GM11168 (cell line): ENCODE measurements around the gene MICU1.
"Not testable (repeated sequence)": the region's sequence is repeated elsewhere in the genome, so short reads cannot be mapped to it uniquely, and the experiment has no call there.

Experiments used
- in situ Hi-C: fragments of 300-500 bp; cut with MboI; formaldehyde crosslinking; loops from one replicate; pipeline ENCODE4 v1.12.0; 2022; ENCODE audit warnings: low sequenced_read_pairs; ENCODE audit not compliant: unreplicated experiment

Gene MICU1, protein sequence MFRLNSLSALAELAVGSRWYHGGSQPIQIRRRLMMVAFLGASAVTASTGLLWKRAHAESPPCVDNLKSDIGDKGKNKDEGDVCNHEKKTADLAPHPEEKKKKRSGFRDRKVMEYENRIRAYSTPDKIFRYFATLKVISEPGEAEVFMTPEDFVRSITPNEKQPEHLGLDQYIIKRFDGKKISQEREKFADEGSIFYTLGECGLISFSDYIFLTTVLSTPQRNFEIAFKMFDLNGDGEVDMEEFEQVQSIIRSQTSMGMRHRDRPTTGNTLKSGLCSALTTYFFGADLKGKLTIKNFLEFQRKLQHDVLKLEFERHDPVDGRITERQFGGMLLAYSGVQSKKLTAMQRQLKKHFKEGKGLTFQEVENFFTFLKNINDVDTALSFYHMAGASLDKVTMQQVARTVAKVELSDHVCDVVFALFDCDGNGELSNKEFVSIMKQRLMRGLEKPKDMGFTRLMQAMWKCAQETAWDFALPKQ

DNA sequence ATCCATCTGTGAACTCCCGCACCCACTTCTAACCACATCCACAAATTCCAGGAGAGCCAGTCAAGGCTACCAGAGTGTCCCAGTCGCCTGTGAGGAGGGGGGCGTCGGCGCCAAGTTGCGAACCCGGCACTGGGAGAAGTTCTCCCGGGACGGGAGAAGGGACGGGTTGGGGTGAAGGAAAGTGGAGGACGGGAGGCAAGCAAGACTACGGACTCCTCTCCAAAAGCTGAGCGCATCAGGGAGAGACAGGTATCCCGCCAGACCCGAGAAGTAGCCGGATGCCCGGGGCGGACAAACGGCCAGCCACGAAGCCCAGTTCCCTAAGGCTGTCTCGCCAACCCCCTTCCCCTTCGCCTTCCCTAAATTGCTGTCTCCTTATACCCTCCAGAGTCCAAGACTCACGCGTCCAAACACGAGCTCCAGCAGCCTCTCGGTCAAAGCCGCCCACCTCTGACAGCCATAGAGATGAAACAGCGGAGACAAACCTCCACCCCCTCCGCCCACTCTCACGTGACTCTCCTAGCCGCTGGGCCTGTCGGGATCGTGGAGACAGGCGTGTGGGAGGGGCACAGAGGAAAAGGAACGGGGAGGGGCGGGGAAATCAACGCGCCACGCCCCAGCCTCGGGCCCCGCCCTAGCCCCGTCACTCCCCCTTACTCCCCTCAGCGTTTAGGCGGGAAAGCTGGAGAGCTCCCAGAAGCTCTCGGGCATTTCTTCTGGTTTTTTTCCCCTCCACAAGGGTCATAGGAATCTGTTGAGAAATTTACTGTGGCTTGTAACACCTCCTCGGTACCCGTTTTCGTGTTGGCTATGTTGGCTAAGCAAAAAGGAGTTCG, at the start of gene MICU1:
TSS of gene MICU1 (minus strand) at position 472 of the 836 bp plus-strand sequence. CDS start 59,286 bp downstream, outside the sequence.
- in situ Hi-C loops: no loop called here

DNA sequence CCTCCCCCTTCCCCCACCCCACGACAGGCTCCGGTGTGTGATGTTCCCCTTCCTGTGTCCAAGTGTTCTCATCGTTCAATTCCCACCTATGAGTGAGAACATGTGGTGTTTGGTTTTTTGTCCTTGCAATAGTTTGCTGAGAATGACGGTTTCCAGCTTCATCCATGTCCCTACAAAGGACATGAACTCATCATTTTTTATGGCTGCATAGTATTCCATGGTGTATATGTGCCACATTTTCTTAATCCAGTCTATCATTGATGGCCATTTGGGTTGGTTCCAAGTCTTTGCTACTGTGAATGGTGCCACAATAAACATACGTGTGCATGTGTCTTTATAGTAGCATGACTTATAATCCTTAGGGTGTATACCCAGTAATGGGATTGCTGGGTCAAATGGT, 48.3 kb upstream of the MICU1 start:
- in situ Hi-C loops: not testable (repeated sequence)

DNA sequence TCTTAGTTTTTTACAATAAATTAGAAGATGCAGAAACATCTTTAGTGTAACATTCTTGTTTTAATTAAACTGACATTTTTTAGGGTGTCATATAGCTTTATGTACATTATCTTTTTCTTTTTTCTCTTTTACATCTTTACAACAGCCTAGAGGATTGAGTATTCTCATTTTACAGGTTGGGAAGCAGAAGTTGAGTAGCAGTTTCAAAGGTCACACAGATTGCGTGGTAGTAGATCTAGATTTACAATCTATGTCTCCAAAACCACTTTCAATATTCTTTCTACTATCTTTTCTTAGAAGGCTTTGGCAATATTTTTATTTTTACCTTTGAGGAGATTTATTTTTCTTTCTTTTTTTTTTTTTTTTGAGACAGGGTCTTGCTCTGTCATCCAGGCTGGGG, 47.4 kb upstream of the MICU1 start:
- in situ Hi-C loops: no loop called here

DNA sequence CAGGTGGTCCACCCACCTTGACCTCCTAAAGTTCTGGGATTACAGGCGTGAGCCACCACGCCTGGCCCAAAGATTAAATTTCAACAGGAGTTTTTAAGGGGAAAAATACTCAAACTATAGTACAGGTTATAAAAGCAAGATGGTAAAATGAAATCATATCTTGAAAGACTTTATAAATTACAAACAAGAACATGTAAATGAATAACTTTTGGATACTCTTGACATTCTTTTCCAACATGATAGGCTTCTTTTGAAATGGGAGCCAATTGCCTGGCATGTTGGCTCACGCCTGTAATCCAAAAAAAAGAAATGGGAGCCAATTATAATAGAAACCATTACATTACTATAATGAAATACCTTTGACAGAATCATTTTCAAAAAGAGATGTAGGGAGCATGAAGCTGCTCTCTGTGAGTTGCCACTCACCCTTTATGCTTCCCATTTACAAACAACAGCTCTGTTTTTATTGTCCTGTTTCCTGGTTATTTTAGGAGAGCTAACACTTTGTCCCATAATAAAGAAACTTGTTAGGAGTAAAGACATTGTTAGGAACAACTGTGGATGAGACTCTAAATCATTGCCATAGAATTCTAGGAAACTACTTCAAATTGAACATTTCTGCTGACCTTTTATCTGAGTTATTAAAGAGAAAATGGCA, 41.5 kb upstream of the MICU1 start:
- in situ Hi-C loops: no loop called here

DNA sequence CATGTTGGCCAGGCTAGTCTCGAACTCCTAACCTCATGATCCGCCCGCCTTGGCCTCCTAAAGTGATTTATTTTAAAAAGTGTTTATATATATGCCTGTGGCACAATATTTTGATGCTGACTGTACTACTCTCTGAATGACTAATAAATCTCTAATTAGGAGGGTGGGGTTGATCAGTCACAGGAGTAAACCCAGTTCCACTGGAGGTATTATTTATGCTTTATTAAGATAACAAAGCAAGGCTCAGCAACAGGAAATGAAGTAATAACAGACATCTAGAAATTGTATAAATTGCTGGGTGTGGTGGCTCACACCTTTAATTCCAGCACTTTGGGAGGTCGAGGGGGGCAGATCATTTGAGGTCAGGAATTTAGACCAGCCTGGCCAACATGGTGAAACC, 40.0 kb upstream of the MICU1 start:
- in situ Hi-C loops: no loop called here

DNA sequence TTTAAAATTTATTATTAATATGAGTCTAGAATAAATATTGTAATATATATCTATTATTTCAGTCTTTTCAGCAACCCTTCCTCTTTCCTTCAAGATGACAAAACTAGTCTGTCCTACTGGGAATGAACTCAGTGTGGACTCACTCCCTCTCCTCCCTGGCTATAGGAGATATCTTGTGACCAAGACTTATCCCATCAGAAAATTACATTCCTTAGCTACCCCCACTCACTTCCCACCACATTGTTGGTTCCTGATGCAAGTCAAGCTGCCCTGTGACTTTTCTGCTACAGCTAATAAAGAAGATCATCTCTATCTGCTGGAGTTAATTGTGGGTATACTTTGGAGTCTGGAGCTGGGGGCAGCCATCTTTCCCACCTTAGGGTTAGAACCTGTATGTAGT, 38.1 kb upstream of the MICU1 start:
- in situ Hi-C loops: no loop called here

DNA sequence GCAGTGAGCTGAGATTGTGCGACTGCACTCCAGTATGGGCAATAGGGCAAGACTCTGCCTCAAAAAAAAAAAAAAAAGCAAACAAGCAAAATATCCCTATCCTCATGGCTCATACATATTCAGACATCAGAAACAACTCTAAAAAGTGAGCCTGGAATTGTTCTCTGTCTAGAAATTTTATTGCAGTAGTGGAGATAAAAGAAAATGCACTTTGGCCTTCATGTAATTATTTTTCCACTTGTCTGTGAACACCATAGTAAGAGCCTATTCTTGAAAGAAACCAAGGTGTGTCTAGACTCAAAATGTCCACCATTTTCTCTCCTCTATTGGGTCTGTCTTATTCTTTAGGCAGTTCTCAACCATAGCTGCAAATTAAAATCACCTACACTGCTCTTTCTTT, 35.6 kb upstream of the MICU1 start:
- in situ Hi-C loops: no loop called here

DNA sequence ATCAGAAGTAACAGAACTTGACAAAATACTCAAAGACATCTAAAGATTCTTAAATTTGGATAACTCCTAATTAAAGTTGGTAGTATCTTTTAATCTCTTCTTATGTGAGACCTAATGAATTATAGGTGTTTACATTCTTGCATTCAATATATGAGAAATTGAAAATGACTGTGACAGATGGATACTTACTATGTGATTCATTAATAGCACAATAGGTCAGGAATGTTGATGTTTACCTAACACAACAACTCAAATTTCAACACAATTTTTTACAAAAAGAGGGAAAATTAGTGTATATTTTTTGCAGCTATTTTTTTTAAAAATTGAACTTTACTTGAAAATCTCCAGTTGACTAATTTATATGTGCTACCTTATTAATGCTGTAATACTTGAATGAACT, 34.3 kb upstream of the MICU1 start:
- in situ Hi-C loops: no loop called here

DNA sequence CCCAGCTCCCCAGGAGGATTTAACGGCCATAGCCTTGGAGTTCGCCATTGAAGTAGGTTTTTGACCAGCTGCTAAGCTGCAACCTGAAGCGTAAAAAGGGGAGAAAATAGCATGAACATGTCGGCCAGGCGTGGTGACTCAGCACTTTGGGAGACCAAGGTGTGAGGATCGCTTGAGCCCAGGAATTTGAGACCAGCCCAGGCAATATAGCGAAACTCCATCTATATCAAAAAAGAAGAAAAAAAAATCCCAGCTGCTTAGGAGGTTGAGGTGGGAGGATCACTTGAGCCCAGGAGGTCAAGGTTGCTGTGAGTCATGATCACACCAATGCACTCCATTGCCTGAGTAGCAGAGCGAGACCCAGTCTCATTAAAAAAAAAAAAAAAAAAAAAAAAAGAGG, 33.8 kb upstream of the MICU1 start:
- in situ Hi-C loops: no loop called here

DNA sequence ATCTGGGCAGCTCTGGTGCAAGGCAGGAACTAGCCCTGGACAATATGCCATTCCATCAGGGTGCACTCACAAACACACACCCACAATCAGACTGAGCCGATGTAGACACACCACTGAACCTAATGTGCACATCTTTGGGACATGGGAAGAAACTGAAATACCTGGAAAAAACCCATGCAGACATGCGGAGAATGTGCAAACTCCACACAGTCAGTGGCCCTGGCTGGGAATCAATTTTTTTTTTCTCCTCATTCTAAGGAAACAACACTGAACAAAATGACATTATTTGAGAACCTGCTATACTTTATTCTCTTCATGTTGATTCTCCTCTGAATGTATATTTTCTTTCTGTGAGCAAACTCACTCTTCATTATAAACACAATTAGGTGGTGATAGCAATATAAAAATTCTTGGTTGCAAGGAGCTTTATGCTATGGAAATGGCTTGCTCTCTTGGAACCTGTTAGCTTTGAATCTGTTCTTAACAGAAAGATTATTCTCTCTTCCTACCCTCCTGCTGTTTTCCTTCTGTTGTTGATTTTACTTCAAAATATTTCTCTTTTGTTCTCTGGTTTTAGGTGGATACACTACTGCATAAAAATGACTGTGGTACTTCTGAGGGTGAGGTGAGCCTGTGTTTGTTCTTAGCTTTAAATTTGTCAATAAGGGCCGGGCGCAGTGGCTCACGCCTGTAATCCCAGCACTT, 33.0 kb upstream of the MICU1 start:
- in situ Hi-C loops: no loop called here

DNA sequence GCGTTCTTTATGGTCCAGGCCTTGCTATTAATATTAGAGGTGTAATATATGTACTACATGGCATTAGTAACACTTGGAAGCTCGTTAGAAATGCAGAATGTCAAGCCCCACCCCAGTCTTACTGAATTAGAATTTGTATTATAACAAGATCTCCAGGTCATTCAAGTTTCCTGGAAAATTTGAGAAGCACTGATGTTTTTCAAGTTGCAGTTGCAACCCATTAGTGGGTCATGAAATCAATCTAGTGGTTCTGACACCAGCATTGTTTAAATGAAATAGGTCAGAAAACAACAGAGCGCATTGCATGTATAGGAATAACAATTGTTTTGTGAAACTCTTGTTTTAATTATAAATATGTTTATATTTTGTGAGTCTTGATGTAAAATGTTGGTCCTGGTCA, 28.8 kb upstream of the MICU1 start:
- in situ Hi-C loops: no loop called here

DNA sequence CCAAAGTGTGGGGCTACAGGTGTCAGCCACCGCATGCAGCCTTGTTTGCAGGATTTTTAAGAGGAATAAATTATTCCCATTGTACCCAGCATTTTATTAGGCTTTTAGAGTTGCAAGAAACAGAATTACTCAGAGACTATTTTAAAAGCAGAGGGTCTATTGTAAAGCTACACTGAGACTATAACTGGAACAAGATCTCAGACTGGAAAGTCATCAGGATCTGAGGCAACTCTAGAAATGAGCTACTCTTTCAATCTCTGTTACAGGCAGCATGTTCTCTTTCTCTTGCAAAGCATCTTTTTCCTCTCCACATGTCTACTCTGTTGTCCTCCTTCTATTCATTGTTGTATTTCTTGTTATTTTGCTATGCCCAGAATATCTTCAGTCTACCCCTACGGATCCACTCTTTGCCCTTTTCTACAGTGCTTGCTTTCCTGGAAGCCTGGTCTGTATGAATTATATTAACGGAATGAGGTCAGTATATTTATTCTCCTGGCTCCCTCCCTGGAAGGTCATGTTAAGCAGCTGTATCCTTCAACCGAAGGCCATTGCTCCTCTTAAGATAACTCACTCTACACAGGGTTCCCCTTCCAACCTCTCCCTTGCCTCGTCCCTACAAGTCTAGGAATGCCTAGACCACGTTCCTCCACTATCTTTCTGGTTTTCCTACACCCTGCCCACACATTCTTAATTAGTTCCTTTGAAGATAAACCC, 27.7 kb upstream of the MICU1 start:
- in situ Hi-C loops: no loop called here

DNA sequence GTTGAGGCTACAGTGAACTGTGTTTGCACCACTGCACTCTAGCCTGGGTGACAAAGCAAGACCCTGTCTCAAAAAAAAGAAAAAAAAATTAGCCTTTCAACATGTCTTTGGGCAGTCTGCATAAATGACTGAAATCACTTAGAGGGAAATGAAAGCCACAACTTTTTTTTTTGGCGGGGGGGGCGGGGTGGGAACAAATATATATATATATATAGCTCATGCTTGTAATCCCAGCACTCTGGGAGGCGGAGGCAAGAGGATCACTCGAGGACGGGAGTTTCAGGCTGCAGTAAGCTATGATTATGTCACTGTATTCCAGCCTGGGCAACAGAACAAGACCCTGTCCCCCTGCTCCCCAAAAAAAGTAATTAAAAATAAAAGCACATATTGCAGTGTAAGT, 23.4 kb upstream of the MICU1 start:
- in situ Hi-C loops: no loop called here

DNA sequence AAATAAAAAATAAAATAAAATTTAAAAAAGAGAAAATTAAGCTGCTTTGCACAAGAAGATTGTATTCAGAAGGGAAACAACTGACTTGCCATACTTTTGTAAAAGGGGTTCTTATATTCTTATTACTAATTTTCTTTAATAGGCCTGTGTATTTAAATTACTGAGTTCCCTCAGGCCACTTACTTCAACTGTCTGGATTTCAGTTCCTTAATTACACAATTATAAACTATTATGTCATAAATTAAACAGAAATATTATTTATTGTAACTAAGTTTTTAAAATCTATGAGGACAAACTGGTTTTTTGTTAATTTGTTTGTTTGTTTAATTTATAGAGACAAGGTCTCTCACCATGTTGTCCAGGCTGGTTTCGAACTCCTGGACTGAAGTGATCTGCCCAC, 22.4 kb upstream of the MICU1 start:
- in situ Hi-C loops: no loop called here

DNA sequence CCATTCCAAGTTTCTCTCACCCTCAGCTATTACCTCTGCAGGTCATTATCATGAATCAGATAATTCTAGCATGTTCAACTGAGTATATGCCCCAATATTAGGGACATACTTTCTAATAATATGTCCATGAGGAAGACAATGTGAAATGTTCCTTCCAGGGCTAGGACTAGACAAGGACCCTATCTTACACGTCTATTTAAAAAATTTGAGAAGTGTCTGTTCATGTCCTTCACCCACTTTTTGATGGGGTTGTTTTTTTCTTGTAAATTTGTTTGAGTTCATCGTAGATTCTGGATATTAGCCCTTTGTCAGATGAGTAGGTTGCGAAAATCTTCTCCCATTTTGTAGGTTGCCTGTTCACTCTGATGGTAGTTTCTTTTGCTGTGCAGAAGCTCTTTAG, 21.1 kb upstream of the MICU1 start:
- in situ Hi-C loops: not testable (repeated sequence)

DNA sequence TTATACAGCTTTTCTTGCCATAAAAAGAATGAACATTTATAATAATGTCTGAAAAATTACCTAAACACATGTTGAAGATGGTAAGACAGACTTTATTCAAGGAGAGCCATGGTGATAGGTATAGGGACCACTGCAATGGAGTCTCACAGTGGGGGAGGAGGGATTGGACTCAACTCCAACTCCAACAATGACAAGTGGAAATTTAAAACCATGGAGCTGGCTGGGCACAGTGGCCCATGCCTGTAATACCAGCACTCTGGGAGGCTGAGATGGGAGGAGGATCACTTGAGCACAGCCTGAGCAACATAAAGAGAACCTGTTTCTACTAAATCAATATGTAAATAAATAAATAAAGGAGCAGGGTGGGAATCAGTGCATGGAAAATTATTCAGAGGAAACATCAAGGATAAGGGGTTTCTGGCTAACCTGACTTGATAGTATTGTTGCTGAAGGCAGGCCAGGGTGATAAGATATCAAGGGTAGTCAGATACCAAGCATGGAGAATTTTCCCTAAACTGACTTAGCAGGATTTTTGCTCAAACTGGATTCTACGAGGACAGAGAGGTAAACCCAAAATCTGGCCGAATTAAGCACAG, 19.5 kb upstream of the MICU1 start:
- in situ Hi-C loops: no loop called here

DNA sequence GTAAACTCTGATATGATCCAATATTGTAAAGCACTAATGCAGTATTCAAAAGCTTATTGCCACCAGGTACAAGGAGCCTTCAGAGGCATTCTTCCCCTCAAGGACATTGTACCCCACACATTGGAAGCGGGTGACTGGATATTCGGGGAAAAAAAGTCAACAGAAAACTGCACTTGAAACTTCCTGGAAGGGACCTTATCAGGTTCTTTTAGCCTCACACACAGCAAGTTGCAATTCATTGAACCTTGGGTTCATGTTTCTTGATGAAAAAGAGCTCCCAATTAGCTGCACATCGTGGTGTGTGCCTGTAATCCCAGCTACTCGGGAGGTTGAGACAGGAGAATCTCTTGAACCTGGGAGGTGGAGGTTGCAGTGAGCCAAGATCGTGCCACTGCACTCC, 16.4 kb upstream of the MICU1 start:
- in situ Hi-C loops: no loop called here

DNA sequence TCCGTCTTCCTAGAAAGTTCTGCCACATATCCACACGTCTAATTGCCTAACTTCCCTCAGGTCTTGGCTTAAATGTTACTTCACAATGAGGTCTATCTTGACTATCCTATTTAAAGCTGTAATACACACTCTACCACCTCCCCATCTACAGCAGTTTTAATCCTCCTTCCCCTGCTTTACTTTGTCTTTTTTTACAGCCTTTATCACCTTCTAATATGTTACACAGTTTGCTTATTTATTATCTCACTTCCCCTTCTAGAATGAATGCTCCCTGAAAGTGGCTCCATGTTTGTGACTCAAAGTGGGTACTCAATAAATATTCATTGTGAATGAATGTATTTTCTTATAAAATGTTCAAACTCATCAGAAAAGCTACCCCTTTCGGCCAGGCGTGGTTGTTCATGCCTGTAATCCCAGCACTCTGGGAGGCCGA, 13.6 kb upstream of the MICU1 start:
- in situ Hi-C loops: no loop called here
